HL-60/S4 (cell line): ENCODE results near the gene MARCKSL1.
"Not testable (repeated sequence)": the region's sequence is repeated elsewhere in the genome, so short reads cannot be mapped to it uniquely, and the experiment has no call there.

Experiments
- in situ Hi-C: fragments of 300-500 bp; cut with MboI; formaldehyde crosslinking; loops from 2 replicates; pipeline ENCODE4 v1.14.3; 2022; ENCODE audit warnings: low sequenced_read_pairs

MARCKSL1 gene

DNA sequence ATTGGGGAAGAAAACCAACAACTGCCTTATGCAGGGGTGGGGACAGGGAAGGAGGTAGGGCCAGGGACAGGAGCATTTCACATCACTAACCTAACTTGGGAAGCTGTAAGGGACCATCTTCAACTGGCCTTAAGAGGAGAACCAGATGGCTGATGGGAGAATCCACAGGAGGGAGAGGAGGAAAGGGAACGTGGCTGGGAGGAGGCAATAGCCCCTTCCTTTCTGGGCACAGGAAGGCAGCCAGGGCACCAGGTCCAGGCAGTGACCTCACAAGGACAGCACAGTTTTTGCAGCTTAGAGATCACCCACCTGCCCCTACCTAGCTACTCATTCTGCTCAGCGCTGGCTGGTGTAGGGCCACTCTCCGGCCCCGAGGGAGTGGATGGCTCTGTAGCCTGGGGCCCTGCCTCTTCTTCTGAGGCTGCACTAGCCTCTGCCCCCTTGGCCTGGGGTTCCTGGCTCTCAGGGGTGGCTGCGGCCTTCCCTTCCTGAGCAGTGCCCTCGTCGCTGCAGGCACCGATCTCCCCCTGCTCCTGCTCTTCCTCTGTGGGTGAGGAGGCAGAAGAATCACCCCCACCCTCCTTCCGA is 1.7 kb downstream of the MARCKSL1 start:
- in situ Hi-C loops: no loop called here

- in situ Hi-C loops: no loop called here
Observed at GRCh38 chr1:32333251-32333963, 2.6 kb downstream of the MARCKSL1 start.

GRCh38 chr1:32332290-32333079 is 3.5 kb downstream of the MARCKSL1 start:
- in situ Hi-C loops: no loop called here

DNA sequence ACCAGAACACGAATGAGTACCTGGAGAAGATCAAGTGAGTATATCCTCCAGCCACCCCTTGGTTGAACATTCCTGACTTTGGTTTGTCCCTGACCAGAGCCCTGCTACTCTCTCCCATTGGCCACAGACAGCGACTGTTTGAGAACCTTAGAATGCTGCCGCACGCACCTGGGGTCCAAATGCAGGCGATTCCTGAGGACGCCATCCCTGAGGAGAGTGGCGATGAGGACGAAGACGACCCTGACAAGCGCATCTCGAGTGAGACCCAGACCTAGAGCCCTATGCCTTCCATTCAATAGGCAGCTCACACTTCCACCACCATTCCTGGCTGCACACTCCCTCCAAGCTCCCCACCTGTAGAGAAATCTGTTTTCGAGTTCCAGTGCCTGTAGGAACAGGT is 4.5 kb downstream of the MARCKSL1 start:
- in situ Hi-C loops: no loop called here

- in situ Hi-C loops: no loop called here
Observed at GRCh38 chr1:32330558-32331151, 5.4 kb downstream of the MARCKSL1 start.

- in situ Hi-C loops: no loop called here
Observed at GRCh38 chr1:32329931-32330466, 6.0 kb downstream of the MARCKSL1 start.

DNA sequence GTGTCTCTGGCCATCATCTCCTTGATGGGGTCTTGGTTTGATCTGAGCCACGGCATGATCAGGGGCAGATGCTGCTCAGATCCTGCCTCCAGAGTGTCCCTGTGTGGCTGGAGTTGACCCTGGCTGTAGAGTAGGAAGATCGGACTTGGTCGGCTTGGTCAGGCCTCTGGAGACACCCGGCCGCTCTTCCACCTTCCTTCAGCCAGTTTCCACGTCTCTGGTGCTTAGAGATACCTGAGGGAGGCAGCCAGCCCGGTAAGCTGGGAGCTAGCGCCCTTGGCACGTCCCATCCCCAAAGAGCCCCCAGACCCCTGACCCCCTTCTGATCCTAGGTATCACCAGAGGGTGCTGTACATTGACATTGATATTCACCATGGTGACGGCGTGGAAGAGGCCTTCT is 8.8 kb downstream of the MARCKSL1 start:
- in situ Hi-C loops: no loop called here

DNA sequence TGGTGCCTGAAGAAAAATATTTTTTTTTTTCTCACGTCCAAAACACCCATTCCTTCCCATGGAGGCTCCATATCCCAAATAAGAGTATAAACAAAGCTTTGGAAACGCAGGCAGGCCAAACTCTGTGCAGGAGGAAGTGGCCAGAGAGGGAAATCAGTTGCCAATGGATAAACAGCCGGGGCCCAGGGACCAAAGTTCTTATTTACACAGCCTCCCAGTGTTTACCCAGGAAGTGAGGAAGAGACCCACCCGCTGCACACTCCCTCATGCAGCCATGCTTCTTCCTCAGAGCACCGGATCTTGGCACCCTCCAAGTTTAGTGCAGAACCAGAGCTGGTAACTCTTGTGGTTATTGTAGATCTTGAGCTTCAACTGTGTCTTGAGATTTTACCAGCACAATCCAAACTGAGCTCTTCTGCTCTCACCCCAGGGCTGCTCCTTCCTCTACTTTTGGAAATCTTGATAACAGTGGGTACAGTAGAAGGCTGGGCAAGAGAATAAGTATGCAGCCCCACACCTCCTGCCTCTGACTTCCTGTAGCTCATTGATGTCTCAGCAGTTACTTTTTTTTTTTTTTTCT is 14.2 kb downstream of the MARCKSL1 start:
- in situ Hi-C loops: no loop called here

DNA sequence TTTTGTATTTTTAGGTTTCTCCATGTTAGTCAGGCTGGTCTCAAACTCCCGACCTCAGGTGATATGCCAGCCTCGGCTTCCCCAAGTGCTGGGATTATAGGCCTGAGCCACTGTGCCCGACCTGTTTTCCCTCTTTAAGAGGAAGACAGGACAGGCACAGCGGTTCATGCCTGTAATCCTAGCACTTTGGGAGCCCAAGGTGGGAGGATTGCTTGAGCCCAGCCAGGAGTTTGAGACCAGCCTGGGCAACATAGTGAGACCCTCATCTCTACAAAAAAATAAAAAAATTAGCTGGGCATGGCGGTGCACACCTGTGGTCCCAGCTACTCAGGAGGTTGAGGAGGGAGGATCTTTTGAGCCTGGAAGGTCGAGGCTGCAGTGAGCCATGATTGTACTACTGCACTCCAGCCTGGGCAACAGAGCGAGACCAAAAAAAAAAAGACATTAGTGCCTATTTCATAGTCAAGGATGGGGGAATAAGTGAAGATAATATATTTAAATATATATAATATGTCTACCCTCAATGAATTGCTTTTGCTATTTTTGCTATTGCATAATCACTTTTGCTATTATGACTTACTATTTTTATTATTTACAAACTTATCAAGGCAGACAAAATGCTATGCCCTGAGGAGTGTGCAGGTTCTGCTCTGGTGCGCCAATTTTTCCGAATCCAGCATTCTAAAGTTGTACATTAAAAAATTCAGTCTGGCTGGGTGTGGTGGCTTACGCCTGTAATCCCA is 17.7 kb downstream of the MARCKSL1 start:
- in situ Hi-C loops: no loop called here

- in situ Hi-C loops: no loop called here
Observed at GRCh38 chr1:32316903-32317277, 19.1 kb downstream of the MARCKSL1 start.

GRCh38 chr1:32311709-32312393 is 24.2 kb downstream of the MARCKSL1 start:
- in situ Hi-C loops: no loop called here

GRCh38 chr1:32309960-32310359 is 26.1 kb downstream of the MARCKSL1 start:
- in situ Hi-C loops: no loop called here

DNA sequence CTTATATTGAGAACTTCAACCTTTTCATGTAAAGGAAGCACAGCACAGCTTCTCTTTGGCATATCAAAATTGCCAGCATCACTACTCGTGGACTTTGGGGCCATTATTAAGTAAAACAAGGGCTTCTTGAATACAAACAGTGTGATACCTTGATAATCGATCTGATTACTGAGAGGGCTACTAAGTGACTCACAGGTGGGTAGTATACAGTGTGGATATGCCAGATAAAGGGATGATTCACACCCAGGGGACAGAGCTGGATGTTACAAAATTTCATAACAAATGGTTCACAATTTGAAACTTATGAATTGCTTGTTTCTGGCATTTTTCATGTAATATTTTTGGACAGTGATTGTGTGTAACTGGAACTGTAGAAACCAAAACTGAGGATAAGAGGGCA is 28.7 kb downstream of the MARCKSL1 start:
- in situ Hi-C loops: no loop called here

DNA sequence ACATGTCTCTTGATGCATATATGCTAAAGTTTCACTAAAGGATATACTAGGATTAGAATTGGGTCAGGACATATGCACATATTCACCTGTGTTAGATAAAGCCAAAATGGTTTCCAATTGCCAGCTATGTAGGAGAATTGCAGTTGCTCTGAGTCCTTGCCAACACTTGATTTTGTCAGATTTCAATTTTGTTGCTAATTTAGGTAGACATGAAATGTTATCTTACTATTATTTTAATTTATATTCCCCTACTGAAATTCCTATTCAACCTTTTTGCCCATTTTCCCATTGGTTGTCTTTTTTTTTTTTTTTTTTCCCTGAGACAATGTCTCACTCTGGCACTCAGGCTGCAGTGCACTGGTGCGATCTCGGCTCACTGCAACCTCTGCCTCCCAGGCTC is 30.7 kb downstream of the MARCKSL1 start:
- in situ Hi-C loops: no loop called here

DNA sequence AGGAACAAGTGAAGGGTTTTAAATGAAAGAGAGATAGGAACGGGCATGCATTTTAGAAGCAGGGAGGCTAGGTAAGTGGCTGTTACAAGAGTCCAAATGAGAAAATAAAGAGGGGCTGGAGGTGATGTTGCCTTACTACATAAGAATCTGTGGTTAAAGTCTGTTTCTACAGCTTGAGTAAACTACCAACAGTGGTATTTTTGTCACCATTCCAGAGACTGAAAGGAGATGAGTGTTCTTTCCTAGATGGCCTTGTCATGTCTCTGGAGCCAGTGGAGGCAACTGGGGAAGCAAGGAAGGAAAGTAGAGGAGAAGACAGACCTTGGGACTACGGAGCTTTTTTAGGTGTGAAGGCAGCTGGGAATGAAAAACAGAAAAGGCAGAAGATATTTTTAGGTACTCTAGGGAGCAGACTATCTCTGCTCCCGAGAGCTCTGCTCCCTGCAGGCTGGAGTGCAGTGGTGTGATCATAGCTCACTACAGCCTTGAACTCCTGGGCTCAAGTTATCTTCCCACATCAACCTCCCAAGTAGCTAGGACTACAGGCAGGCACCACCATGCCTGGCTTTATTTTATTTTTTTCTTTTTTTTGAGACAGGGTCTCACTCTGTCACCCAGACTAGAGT is 31.9 kb downstream of the MARCKSL1 start:
- in situ Hi-C loops: no loop called here

GRCh38 chr1:32303358-32303757 is 32.7 kb downstream of the MARCKSL1 start:
- in situ Hi-C loops: no loop called here

- in situ Hi-C loops: no loop called here
Observed at GRCh38 chr1:32299327-32299726, 36.7 kb downstream of the MARCKSL1 start.

DNA sequence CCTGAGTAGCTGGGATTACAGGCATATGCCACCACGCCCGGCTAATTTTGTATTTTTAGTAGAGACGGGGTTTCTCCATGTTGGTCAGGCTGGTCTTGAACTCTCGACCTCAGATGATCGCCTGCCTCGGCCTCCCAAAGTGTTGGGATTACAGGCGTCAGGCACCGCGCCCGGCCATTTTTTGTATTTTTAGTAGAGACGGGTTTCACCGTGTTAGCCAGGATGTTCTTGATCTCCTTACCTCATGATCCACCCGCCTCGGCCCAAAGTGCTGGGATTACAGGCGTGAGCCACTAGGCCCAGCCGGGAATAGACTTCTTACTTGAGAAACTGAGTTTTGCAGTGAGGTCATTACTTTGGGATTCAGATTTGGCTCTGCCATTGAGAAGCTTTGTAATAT is 37.8 kb downstream of the MARCKSL1 start:
- in situ Hi-C loops: not testable (repeated sequence)
